Measurements from ENCODE around the gene TMTC1. TPM values are rescaled to one million over a fixed set of nuclear protein-coding genes. Genes with fewer than 3 reads are reported as not detected.

The TMTC1 gene
- total and polyA plus RNA-seq, 2 experiments from 2014 or later = 4.8 to 24.3 TPM

- no peak overlapping the region for H3K27ac Mint-ChIP-seq
- ATAC-seq (no peak), DNase-seq (ENCODE audit: low spot score) (no peak)
Observed at GRCh38 chr12:29728030-29728429, 55.7 kb downstream of the TMTC1 start.

More at GRCh38 chr12:29728030-29728429, 55.7 kb downstream of the TMTC1 start:
- Histone ChIP-seq H3K4me1 (ENCODE audit: insufficient read depth) (no peaks in the 10 kb centered on the region), H3K79me2 (replicated peaks; ENCODE audit: insufficient read depth) (no peaks in the 10 kb centered on the region), H3K27me3 (ENCODE audit: insufficient read depth) (no peaks in the 10 kb centered on the region), H3F3A (replicated peaks; ENCODE audit: low read depth) (no peaks in the 10 kb centered on the region), H3K4me3 (no peak overlapping the region), H3K27ac (ENCODE audit: low read depth) (no peak overlapping the region), H3K4me2 (no peak overlapping the region), H3K9me2 (ENCODE audit: insufficient read depth) (no peaks in the 10 kb centered on the region), H2AFZ (no peak overlapping the region), H4K20me1 (replicated peaks; ENCODE audit: insufficient read depth) (peaks cover 6% of the 10 kb centered on the region; the same call in 1 of the 2 replicates), H3K36me3 (ENCODE audit: insufficient read depth) (no peaks in the 10 kb centered on the region)
- Mint-ChIP-seq H3K4me3 (no peak overlapping the region), H3K9me3 (no peaks in the 10 kb centered on the region), H3K27me3 (ENCODE audit: insufficient read depth, low read depth, poor library complexity) (peaks cover 7% of the 10 kb centered on the region), H3K36me3 (ENCODE audit: low read depth) (peaks cover 17% of the 10 kb centered on the region), H3K4me1 (peaks cover 20% of the 10 kb centered on the region)
- no peak for TF ChIP-seq ZNF462 (CRISPR knock-in tag; IDR thresholded peaks at IDR 0.05)
- no peak for TF ChIP-seq ETS1 (IDR thresholded peaks at IDR 0.05)
- TF ChIP-seq CREB1 (CRISPR knock-in tag; IDR thresholded peaks at IDR 0.05; ENCODE audit: low read depth) = no peak
- no peak for TF ChIP-seq ZNF114 (CRISPR knock-in tag; IDR thresholded peaks at IDR 0.05)
- no peak for TF ChIP-seq STAT1 (IDR thresholded peaks at IDR 0.05; ENCODE audit: unreplicated experiment)
- TF ChIP-seq POLR2AphosphoS5 (IDR thresholded peaks at IDR 0.05; ENCODE audit: low read depth) = no peak
